ENCODE measurements around the gene GSTT2.

- TF ChIP-seq EZH2 (IDR thresholded peaks at IDR 0.05; ENCODE audit: borderline replicate concordance, low read length) (no peak), CTCF (IDR thresholded peaks at IDR 0.05; ENCODE audit: low read length) (no peak)
Observed at GRCh38 chr22:24021304-24021703, 41.4 kb downstream of the GSTT2 start.
